Sigmoid colon (tissue), 3 donors: Measurements from ENCODE around the gene ACCS.

Source experiments
- POLR2A ChIP-seq, 2 donors: fragments of 450-650 bp; IDR thresholded peaks; one replicate each; pipeline ENCODE4 v1.6.1; 2016; ENCODE audit warnings: antibody characterized with exemption in 2 of 2, mild to moderate bottlenecking in 2 of 2, moderate library complexity in 2 of 2
- TF ChIP-seq, protein P1 (sequence below), 4 experiments: fragments of 450-650 bp in 3 of 4; fragments of 200-600 bp in 1 of 4; IDR thresholded peaks; one replicate each; pipeline ENCODE4 v1.5.1; 2016 to 2019; ENCODE audit warnings: antibody characterized with exemption in 4 of 4, mild to moderate bottlenecking in 3 of 4, moderate library complexity in 2 of 4

DNA sequence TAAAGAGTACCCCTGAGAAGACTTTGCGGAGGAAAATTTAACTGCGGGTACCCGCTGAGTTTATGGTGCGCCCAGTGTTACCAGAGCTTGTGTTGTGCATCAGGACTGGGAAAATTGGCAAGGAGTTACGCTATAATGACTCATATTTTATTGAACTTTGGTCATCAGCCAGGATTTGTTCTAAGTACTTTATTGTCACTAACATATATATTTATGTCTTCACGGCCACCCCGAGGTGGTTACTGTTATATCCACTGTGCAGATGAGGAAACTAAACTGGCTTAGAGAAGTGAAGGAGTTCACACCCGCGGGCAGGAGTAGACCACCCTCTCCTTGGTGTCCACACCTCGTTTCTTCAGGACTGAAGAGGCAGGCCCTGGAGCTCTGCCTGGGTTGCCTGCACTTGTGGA lies 667 bp downstream of the ACCS start:
- TF ChIP-seq POLR2A (IDR thresholded peaks at IDR 0.05), result no peak
- TF ChIP-seq, protein P1, sequence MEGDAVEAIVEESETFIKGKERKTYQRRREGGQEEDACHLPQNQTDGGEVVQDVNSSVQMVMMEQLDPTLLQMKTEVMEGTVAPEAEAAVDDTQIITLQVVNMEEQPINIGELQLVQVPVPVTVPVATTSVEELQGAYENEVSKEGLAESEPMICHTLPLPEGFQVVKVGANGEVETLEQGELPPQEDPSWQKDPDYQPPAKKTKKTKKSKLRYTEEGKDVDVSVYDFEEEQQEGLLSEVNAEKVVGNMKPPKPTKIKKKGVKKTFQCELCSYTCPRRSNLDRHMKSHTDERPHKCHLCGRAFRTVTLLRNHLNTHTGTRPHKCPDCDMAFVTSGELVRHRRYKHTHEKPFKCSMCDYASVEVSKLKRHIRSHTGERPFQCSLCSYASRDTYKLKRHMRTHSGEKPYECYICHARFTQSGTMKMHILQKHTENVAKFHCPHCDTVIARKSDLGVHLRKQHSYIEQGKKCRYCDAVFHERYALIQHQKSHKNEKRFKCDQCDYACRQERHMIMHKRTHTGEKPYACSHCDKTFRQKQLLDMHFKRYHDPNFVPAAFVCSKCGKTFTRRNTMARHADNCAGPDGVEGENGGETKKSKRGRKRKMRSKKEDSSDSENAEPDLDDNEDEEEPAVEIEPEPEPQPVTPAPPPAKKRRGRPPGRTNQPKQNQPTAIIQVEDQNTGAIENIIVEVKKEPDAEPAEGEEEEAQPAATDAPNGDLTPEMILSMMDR (IDR thresholded peaks at IDR 0.05), result no peak
